NT2/D1 (cell line): ENCODE measurements around the gene PTPN18.

Source experiments
- SUZ12 ChIP-seq: IDR thresholded peaks from 2 replicates; pipeline ENCODE4 v1.6.1; 2011; ENCODE audit not compliant: insufficient read length, insufficient read depth; ENCODE audit errors: extremely low read depth
- YY1 ChIP-seq: IDR thresholded peaks from 2 replicates; pipeline ENCODE4 v1.6.1; 2011; ENCODE audit not compliant: insufficient read length, insufficient read depth
- ZNF274 ChIP-seq: IDR thresholded peaks from 2 replicates; pipeline ENCODE4 v1.6.1; 2011; ENCODE audit warnings: mild to moderate bottlenecking, low read depth, low read length

DNA sequence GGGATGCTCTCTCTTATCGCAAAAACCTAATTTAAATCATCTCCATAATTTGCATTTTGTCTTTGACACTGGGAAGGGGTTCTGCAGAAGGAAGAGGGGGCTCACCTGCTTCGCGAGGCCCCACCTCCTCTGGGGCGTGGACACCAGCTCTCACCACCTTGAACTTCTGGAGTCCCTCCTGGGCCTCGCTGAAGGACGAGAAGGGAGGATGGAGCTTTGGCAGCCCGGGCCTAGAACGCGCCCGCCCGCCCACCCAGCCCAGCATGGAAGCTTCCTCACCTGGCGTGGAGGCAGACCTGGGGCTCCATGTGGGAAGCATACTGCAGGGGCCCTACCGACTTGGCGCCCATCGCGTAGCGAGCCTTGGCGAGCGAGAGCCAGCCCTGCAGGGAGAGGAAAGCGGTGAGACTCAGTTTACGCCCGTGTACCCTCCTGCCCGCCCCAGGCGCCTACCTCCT, 14.3 kb upstream of the PTPN18 start:
- TF ChIP-seq YY1 (no peak), ZNF274 (no peak), SUZ12 (no peak)
